Thyroid gland (tissue), 4 donors: ENCODE measurements around the gene NCKAP5.

Experiments used
- POLR2A ChIP-seq, 2 donors: fragments of 450-650 bp; IDR thresholded peaks; one replicate each; pipeline ENCODE4 v1.6.1; 2017; ENCODE audit warnings: antibody characterized with exemption in 2 of 2, mild to moderate bottlenecking in 2 of 2, moderate library complexity in 1 of 2
- TF ChIP-seq, protein P1 (sequence below), 6 experiments: fragments of 200-600 bp in 3 of 6; fragments of 450-650 bp in 3 of 6; sonication (generic) in 3 of 6; IDR thresholded peaks; one replicate each; pipeline ENCODE4 v1.5.1; 2016 to 2019; ENCODE audit warnings: antibody characterized with exemption in 6 of 6, mild to moderate bottlenecking in 2 of 6, inconsistent platforms in 1 of 6, moderate library complexity in 1 of 6

DNA sequence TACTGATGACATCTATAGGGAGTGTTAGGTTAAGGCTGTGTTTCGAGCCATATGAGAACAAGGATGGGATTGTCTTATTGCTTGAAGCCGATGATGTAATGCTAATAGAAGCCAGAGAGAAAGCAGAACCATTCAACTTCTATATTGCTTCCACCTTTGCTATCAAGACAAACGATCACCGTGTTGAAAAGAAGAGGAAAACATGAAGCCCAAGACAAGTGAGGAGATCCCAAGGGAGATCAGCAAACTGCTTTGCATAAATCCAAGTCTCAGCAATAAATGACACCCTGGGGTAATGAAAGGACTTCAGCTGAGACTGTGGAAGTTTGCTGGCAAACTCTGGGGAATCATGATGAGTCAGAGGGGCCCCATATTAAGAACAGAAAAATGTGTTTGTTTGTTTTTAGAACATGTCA lies 206.2 kb downstream of the NCKAP5 start:
- TF ChIP-seq, protein P1, sequence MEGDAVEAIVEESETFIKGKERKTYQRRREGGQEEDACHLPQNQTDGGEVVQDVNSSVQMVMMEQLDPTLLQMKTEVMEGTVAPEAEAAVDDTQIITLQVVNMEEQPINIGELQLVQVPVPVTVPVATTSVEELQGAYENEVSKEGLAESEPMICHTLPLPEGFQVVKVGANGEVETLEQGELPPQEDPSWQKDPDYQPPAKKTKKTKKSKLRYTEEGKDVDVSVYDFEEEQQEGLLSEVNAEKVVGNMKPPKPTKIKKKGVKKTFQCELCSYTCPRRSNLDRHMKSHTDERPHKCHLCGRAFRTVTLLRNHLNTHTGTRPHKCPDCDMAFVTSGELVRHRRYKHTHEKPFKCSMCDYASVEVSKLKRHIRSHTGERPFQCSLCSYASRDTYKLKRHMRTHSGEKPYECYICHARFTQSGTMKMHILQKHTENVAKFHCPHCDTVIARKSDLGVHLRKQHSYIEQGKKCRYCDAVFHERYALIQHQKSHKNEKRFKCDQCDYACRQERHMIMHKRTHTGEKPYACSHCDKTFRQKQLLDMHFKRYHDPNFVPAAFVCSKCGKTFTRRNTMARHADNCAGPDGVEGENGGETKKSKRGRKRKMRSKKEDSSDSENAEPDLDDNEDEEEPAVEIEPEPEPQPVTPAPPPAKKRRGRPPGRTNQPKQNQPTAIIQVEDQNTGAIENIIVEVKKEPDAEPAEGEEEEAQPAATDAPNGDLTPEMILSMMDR (IDR thresholded peaks at IDR 0.05) = no peak
- TF ChIP-seq POLR2A (IDR thresholded peaks at IDR 0.05) = no peak
